GM19328 (cell line): Measurements from ENCODE around the gene ZNF253.
"Not testable (repeated sequence)": the region's sequence is repeated elsewhere in the genome, so short reads cannot be mapped to it uniquely, and the experiment has no call there.

ENCODE experiments used
- ATAC-seq: cut with Tn5 transposase; IDR thresholded peaks from one replicate; pipeline ENCODE4 v1.9.1; 2021; ENCODE audit warnings: mild to moderate bottlenecking, moderate library complexity; ENCODE audit not compliant: unreplicated experiment

ZNF253 gene

GRCh38 chr19:19892055-19892941 is 26.6 kb downstream of the ZNF253 start:
- ATAC-seq = not testable (repeated sequence)

- no peak for ATAC-seq
These were observed 34.6 kb downstream of the ZNF253 start for GRCh38 chr19:19900139-19900728.

GRCh38 chr19:19900729-19901444 is 35.2 kb downstream of the ZNF253 start, which contains the start of gene ZNF93:
ZNF93 (plus strand) TSS chr19:19900946; CDS start chr19:19901089, 143 bp downstream.
- no peak for ATAC-seq

GRCh38 chr19:19907551-19907950 is 41.9 kb downstream of the ZNF253 start:
- ATAC-seq = not testable (repeated sequence)

GRCh38 chr19:19909654-19910053 is 44.0 kb downstream of the ZNF253 start:
- ATAC-seq = no peak

GRCh38 chr19:19911150-19911549 is 45.5 kb downstream of the ZNF253 start:
- no peak for ATAC-seq

- ATAC-seq = no peak
These were observed 48.9 kb downstream of the ZNF253 start for GRCh38 chr19:19914596-19914995.

- ATAC-seq = not testable (repeated sequence)
These were observed 64.7 kb downstream of the ZNF253 start for GRCh38 chr19:19930417-19930816.

GRCh38 chr19:19933432-19934314 is 68.0 kb downstream of the ZNF253 start:
- ATAC-seq = not testable (repeated sequence)

GRCh38 chr19:19937403-19937802 is 71.7 kb downstream of the ZNF253 start:
- no peak for ATAC-seq

- ATAC-seq = no peak
These were observed 72.8 kb downstream of the ZNF253 start for GRCh38 chr19:19938449-19938848.

- ATAC-seq = no peak
These were observed 78.3 kb downstream of the ZNF253 start for GRCh38 chr19:19943848-19944582.
